ENCODE results near the gene AKAP12.

The AKAP12 gene

DNA sequence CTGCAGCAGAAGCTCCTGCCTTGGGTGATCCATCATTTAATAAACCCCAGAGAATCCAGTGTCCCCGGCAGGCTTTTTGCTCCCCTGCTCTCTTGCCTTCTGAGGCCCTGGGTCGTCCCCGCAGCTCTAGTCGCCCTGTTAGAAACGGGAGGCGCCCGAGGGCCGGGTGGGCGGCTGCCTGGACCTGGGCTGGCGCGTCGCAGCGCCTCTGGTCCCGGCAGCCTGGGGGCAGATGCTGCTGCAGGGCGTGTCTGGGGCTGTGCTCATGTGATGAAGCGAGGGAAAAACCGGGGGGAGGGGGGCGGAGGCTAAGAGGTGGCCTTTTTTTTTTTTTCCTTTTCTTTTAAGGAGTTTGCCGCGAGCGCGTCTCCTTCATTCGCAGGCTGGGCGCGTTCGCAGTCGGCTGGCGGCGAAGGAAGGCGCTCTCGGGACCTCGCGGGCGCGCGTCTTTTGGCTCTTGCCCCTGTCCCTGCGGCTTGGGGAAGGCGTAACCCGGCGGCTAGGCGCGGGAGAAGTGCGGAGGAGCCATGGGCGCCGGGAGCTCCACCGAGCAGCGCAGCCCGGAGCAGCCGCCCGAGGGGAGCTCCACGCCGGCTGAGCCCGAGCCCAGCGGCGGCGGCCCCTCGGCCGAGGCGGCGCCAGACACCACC lies 394 bp downstream of the AKAP12 start:
- DNase-seq: peak in 1 of 4 experiments; percentile 15

DNA sequence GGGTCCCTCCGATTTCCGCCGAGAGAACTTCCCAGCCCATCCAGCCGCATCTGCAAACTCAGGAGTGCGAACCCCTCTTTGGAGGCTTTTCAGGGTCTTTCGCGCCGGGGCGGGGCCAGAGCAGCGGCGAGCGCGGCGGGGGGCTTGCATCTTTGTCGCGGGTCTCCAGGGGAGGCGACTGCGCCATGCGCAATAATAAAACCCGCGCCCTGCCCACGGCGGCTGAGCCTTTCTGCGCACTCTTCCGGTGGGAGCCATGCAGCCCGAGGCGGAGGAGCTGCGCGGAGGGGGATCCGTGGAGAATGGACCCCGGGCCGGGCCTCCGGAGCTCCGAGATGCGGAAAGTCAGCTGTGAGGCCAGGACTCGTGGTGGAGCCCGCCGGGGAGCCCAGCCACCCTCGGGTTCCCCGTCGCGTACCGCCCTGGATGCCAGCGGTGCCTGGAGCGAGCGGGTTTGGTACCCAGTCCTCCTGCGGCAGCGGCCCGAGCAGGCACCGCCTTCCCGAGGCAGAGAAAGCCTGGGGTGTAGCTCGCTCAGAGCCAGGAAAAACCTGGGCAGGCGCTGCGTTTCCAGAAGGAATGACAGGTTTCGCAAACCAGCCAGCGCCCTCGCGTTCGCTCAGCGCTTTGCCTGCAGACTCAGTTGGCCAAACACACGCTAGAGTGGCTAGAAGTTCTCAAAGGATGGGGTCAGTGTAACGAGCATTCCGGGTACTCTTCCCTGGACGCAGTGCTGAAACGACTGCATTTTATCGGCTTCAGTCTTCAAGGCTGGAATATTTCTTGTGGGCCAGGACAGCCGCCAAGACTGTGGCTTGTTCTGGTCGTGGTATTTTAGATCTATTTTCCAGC lies 1.2 kb downstream of the AKAP12 start:
- peak in 1 of 4 experiments; percentile 4 for DNase-seq

DNA sequence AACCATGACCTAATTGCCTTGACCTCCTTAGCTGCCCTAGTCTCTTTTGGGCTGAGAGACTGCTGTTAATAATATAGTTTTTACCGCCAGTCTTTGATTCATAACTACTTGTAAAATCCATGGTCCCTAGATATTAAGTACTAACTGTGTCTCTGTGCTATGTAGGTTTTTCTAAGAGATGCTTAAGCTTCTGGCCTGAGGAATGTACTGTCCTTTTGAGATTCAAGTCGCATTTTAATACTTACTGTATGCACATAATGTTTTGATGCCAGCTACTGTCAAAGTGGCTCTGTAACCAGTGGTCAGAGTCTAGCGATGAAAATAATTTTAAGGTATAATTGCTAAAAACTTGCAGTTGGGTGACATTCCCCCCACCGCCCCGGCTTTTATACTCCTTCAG lies 2.1 kb downstream of the AKAP12 start:
- DNase-seq: no peak

GRCh38 chr6:151242420-151242861 lies 2.7 kb downstream of the AKAP12 start:
- no peak for DNase-seq

DNA sequence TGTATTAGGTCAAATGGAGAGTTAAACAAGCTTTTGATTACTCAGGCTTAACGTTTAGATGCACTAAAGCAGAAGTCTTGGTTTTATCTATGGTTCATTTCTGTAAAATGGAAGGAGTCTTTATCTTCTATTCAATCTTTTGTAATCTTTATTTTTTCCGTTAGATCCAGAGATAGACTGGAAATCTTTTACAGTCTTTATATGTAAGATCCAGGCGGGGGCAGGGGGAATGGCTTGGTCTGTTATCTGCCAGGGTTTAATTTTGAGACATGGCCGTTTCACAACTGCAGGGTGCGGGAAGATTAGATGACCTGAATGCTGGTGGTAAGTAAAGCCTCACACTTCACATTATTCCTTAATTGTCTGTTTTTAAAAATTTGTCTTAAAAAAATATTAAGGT lies 3.7 kb downstream of the AKAP12 start:
- no peak for DNase-seq

DNA sequence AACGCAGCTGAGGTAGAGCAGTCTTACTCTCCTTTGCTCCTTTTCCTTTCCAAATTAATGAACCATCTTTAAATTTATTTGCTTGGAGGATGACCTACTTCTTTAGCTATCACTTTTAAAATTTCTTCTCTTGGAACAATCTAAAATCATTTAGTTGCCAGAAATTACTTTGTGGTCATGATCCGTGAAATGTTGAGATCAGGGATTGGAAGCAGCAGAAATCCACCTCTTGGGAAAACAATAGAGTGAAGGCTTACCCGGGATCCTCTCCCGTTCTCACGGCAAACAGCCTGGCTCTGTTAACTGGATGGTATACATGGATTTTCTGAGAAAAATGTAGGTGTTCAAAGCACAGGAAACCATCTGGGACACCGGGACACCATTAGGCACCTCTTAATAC lies 7.7 kb downstream of the AKAP12 start:
- DNase-seq: no peak

DNA sequence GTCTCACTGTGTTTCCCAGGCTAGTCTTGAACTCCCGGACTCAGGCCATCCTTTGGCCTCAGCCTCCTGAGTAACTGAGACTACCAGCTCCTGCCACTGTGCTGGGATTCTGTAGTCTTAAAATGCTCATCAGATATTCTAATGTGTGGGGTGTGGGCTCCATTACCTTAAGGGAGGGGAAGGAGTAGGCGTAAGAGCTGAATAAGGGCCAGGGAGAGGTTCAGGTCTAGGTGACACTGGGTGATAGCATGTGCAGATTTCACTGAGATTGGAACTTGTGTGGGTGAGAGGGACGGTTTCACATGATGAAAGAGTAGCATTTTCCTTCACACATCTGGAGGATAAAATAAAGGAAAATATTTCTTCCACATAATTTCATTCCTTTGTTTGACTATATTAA lies 8.5 kb downstream of the AKAP12 start:
- no peak for DNase-seq

DNA sequence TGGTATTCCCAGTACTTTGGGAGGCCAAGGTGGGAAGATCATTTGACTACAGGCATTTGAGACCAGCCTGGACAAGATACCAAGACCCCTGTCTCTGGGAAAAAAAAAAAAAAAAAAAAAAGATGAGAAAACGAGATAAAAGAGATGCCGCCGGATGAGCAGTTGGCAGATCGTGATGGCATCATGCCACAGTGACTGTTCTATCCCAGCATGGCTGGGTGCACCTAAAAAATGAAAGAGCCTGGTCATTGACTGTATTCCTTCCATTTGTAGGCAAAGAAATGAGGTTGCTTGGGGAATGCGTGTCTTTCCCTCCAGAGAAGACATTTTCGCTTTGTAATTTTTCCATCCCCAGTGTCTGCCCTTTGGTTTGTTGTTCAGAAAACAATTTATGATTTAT lies 12.9 kb downstream of the AKAP12 start:
- no peak for DNase-seq

DNA sequence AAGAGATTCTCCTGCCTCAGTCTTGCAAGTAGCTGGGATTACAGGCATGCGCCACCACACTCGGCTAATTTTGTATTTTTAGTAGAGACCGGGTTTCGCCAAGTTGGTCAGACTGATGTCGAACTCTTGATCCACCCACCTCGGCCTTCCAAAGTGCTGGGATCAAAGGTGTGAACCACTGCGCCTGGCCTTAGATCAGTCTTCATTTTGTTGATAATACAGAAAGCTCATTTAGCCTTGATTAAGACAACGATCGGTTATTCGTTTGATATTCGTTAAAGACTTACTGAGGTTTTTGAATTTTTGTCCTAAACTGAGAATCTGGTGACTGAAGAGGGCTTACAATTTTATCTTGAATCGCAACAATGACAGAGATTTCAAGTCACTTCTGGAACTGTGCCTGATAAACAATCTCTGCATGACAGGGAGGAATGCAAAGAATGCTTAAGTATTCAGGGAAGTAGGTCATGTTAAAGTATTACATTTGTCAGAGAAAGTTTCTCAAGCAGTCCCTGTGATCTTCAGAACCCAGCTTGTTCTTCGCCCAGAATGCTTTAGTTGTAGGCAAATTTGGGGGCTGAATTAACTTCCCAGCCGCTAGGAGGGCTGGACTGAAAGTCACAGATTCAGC lies 14.8 kb downstream of the AKAP12 start:
- DNase-seq: no peak

GRCh38 chr6:151255811-151256210 lies 16.0 kb downstream of the AKAP12 start:
- DNase-seq: no peak

- DNase-seq: no peak
Observed at GRCh38 chr6:151257985-151258445, 18.2 kb downstream of the AKAP12 start.

GRCh38 chr6:151260205-151260604 lies 20.4 kb downstream of the AKAP12 start:
- no peak for DNase-seq

GRCh38 chr6:151263035-151263434 lies 23.3 kb downstream of the AKAP12 start:
- no peak for DNase-seq

- DNase-seq: no peak
Observed at GRCh38 chr6:151263967-151264366, 24.2 kb downstream of the AKAP12 start.

DNA sequence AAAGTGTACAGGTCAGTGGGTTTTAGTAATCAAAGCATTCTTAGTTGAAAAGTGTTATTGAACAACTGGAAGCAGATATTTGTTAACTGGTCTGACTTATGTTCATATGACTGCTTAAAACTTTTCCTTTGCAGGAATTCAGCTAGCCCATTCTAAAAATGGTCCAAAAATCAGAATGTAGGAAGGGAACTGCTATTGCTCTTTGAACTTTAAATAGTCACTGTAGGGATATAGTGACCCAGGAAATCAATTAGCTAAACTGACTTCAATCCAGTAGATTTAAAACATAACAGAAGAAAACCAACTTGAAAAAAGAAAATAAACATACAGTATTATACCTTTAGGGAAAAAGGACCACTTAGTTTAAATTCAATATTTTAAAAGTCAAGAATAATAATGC lies 25.5 kb downstream of the AKAP12 start:
- DNase-seq: no peak

- DNase-seq: no peak
Observed at GRCh38 chr6:151269321-151269995, 29.7 kb downstream of the AKAP12 start.

GRCh38 chr6:151275121-151275520 lies 35.4 kb downstream of the AKAP12 start:
- DNase-seq: no peak

- no peak for DNase-seq
Observed at GRCh38 chr6:151275566-151275965, 35.8 kb downstream of the AKAP12 start.

DNA sequence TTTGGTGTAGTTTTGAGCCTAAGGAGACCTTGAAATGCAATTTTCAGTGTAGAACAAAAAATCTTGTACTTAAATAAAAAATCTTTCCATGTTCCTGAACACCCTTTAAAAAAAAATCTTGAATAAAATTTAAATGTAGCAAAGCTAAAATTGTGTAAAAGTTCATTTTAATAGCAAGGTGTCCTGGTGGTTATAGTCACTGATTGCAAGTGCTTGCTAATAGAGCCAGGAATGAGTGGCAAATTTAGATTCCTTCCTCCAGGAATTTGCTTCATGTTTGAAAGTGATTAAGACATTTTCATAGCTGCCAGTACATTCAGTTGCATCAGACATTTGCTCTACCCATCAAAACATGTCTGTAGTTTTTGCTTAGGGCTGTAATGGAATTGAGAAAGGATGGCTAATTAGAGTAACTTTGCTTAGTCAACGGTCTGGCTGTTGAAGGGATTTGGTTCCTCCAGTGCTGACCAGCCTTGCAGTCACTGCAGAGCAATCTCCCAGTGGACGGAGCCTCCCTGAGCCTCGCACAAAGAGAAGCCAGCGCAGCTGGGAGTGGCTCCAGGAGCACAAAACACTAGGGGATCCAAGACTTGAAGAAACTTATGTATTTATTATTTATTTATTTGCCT lies 36.5 kb downstream of the AKAP12 start:
- DNase-seq: no peak

DNA sequence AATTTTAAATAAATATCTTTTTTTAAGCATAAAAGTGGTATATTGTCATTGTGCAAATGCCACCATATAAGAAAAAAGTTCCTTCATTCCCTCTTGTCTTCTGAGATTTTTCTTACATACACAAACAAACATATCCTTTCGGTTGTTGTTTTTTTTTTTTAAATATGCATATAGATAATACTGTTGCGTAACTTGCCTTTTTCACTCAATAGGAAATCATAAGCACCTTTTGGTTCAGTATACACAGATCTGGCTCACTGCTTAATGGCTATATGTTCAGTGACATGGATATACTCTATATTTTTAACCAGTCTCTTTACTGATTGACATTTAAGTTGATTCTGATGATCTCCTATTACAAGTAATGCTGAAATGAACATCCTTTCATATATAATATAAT lies 40.1 kb downstream of the AKAP12 start:
- no peak for DNase-seq

DNA sequence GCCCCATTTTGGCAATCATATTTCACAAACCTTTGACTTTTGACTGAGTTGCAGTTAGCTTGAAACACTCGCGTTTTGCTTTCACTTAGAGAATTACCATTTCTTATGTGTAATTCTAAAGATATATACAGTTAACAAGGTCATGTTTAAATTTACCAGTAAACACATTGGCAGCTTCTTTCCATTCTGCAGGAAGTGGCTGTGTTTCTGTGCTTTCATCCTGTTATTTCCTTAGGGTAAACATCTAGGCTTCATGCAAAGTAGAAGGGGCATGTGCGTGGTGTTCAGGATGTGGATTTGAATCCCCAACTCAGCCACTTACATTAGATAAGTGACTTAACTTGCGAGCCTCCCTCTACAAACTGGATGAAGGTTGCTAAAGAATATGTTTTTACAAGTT lies 41.1 kb downstream of the AKAP12 start:
- DNase-seq: no peak

- no peak for DNase-seq
Observed at GRCh38 chr6:151284012-151284411, 44.2 kb downstream of the AKAP12 start.
